Endodermal cell (in vitro differentiated cells): ENCODE results near the gene HRH1. TPM values are rescaled to one million over a fixed set of nuclear protein-coding genes. Genes with fewer than 3 reads are reported as not detected.

Experiments
- DNase-seq: peaks from one replicate; pipeline ENCODE4 v3.0.0-alpha.2; 2017
- H3K27ac ChIP-seq: 2 replicates; pipeline ENCODE4 v1.5.1; 2013; ENCODE audit warnings: mild to moderate bottlenecking, low read depth, low read length, moderate library complexity
- H3K27me3 ChIP-seq: 2 replicates; pipeline ENCODE4 v1.6.1; 2013; ENCODE audit warnings: mild to moderate bottlenecking, low read length, moderate library complexity; ENCODE audit not compliant: insufficient read depth, control insufficient read depth, poor library complexity, severe bottlenecking
- H3K36me3 ChIP-seq: 2 replicates; pipeline ENCODE4 v1.7.0; 2013; ENCODE audit warnings: mild to moderate bottlenecking, low read length, moderate library complexity; ENCODE audit not compliant: control insufficient read depth, insufficient read depth
- H3K4me1 ChIP-seq: one replicate; pipeline ENCODE4 v1.7.0; 2013; ENCODE audit warnings: low read length; ENCODE audit not compliant: control insufficient read depth, insufficient read depth
- H3K4me3 ChIP-seq: 2 replicates; pipeline ENCODE4 v1.5.1; 2013; ENCODE audit warnings: mild to moderate bottlenecking, low read length, moderate library complexity
- H3K9ac ChIP-seq: 2 replicates; pipeline ENCODE4 v1.6.1; 2013; ENCODE audit warnings: mild to moderate bottlenecking, low read length, moderate library complexity; ENCODE audit not compliant: poor library complexity, severe bottlenecking; ENCODE audit errors: extremely low read depth
- H3K9me3 ChIP-seq: 2 replicates; pipeline ENCODE4 v1.6.1; 2013; ENCODE audit warnings: mild to moderate bottlenecking, low read length, moderate library complexity; ENCODE audit not compliant: control insufficient read depth
- H3K27ac Mint-ChIP-seq: 2 replicates; pipeline ENCODE4 v1.8.0; 2020; ENCODE audit warnings: mixed read lengths
- H3K27me3 Mint-ChIP-seq: 2 replicates; pipeline ENCODE4 v1.8.0; 2021; ENCODE audit warnings: mild to moderate bottlenecking, mixed read lengths; ENCODE audit not compliant: insufficient read depth
- H3K36me3 Mint-ChIP-seq: 2 replicates; pipeline ENCODE4 v1.8.0; 2020; ENCODE audit warnings: low read depth, mixed read lengths
- H3K4me1 Mint-ChIP-seq: 2 replicates; pipeline ENCODE4 v1.8.0; 2020; ENCODE audit warnings: mixed read lengths
- H3K4me3 Mint-ChIP-seq: 2 replicates; pipeline ENCODE4 v1.8.0; 2020; ENCODE audit warnings: mild to moderate bottlenecking, moderate library complexity, mixed read lengths
- H3K9me3 Mint-ChIP-seq: 2 replicates; pipeline ENCODE4 v1.8.0; 2020; ENCODE audit warnings: mild to moderate bottlenecking, mixed read lengths
- WGBS, 2 experiments: methylation state at CpG; one replicate each; pipeline versions ENCODE4 v1.1.5 to v1.1.7; 2013; ENCODE audit warnings: missing lambda C conversion rate in 2 of 2, mixed read lengths in 1 of 2; ENCODE audit not compliant: insufficient coverage in 1 of 2, insufficient read length in 1 of 2; 5-methylcytosine and 5-hydroxymethylcytosine counted together
- total RNA-seq, 2 donors: library from RNA; stranded (reverse); fragmentation: NEBNext Ultra II Directional in 1 of 2; extraction: Animal tissue kit (Norgen Biotek cat#: 25700) in 1 of 2; gene quantifications; 2 replicates in 1 of 2; 3 replicates in 1 of 2; pipeline ENCODE4 v1.2.1, GENCODE V29; 2021
- TF ChIP-seq, protein P1 (sequence below): fragments of 200-600 bp; sonication (generic); conservative IDR thresholded peaks from 2 replicates; pipeline ENCODE4 v1.5.0; 2021; ENCODE audit warnings: antibody characterized with exemption, mild to moderate bottlenecking

The HRH1 gene
- total RNA-seq, 2 donors from 2014 or later = 0.13 TPM; not detected in 1

DNA sequence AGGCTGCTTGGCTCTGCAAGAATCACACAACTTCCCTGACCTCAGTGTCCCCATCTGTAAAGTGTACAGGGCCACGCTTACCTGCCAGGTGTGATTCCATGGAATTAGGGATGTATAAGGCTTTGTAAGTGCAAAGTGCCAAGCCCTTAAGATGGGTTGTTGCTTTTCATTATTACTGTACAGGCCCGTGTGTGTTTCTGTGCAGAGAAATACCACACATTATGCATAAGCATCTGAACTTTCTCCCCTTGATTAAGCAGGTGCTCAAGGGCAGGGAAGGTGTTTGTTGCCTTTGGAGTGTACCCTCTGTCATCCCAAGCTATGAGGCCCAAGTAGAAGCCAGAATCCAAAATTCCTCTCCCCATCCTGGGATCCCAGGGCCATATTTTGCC, 13.6 kb upstream of the HRH1 start:
- H3K27me3 ChIP-seq = no peaks in the 10 kb centered on the region
- H3K9ac ChIP-seq = no peak overlapping the region
- Mint-ChIP-seq H3K4me1 (no peaks in the 10 kb centered on the region), H3K27me3 (peaks cover 24% of the 10 kb centered on the region), H3K27ac (no peak overlapping the region), H3K36me3 (no peaks in the 10 kb centered on the region), H3K9me3 (no peaks in the 10 kb centered on the region), H3K4me3 (no peak overlapping the region)
- no peak overlapping the region for H3K4me3 ChIP-seq
- no peaks in the 10 kb centered on the region for H3K4me1 ChIP-seq
- TF ChIP-seq, protein P1, sequence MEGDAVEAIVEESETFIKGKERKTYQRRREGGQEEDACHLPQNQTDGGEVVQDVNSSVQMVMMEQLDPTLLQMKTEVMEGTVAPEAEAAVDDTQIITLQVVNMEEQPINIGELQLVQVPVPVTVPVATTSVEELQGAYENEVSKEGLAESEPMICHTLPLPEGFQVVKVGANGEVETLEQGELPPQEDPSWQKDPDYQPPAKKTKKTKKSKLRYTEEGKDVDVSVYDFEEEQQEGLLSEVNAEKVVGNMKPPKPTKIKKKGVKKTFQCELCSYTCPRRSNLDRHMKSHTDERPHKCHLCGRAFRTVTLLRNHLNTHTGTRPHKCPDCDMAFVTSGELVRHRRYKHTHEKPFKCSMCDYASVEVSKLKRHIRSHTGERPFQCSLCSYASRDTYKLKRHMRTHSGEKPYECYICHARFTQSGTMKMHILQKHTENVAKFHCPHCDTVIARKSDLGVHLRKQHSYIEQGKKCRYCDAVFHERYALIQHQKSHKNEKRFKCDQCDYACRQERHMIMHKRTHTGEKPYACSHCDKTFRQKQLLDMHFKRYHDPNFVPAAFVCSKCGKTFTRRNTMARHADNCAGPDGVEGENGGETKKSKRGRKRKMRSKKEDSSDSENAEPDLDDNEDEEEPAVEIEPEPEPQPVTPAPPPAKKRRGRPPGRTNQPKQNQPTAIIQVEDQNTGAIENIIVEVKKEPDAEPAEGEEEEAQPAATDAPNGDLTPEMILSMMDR = no peak
- H3K9me3 ChIP-seq = no peaks in the 10 kb centered on the region
- WGBS, 2 experiments = 90% methylated on average over 2 of the region's 2 CpGs; no CpG with 5 or more reads in 1 of the 2 experiments
- DNase-seq = no peak
- H3K27ac ChIP-seq = no peak overlapping the region
- H3K36me3 ChIP-seq = no peaks in the 10 kb centered on the region

GRCh38 chr3:11143476-11143875, 10.8 kb upstream of the HRH1 start:
- 80 to 92% methylated on average over 1 to 5 of the region's 5 CpGs for WGBS, 2 experiments
- Mint-ChIP-seq H3K4me3 (no peak overlapping the region), H3K27ac (no peak overlapping the region), H3K27me3 (peaks cover 39% of the 10 kb centered on the region), H3K4me1 (no peaks in the 10 kb centered on the region), H3K36me3 (no peaks in the 10 kb centered on the region), H3K9me3 (no peaks in the 10 kb centered on the region)
- no peak overlapping the region for H3K9ac ChIP-seq
- TF ChIP-seq, protein P1 = no peak
- H3K4me3 ChIP-seq = no peak overlapping the region
- H3K9me3 ChIP-seq = no peaks in the 10 kb centered on the region
- H3K27me3 ChIP-seq = no peaks in the 10 kb centered on the region
- no peaks in the 10 kb centered on the region for H3K36me3 ChIP-seq
- H3K4me1 ChIP-seq = no peaks in the 10 kb centered on the region
- no peak overlapping the region for H3K27ac ChIP-seq
- no peak for DNase-seq

GRCh38 chr3:11144996-11145395, 9.3 kb upstream of the HRH1 start:
- Histone ChIP-seq H3K4me3 (no peak overlapping the region), H3K9me3 (no peaks in the 10 kb centered on the region), H3K27me3 (peaks cover 14% of the 10 kb centered on the region), H3K9ac (no peak overlapping the region), H3K36me3 (no peaks in the 10 kb centered on the region), H3K4me1 (no peaks in the 10 kb centered on the region), H3K27ac (no peak overlapping the region)
- no peak for DNase-seq
- Mint-ChIP-seq H3K27ac (no peak overlapping the region), H3K9me3 (no peaks in the 10 kb centered on the region), H3K4me1 (no peaks in the 10 kb centered on the region), H3K27me3 (peaks cover 50% of the 10 kb centered on the region), H3K36me3 (no peaks in the 10 kb centered on the region), H3K4me3 (no peak overlapping the region)
- TF ChIP-seq, protein P1 = no peak
- 78 to 85% methylated on average over 5 of the region's 5 CpGs for WGBS, 2 experiments
